SK-N-SH (cell line): ENCODE results near the gene IRF3. TPM values are rescaled to one million over a fixed set of nuclear protein-coding genes. Genes with fewer than 3 reads are reported as not detected.
"Not testable (repeated sequence)": the region's sequence is repeated elsewhere in the genome, so short reads cannot be mapped to it uniquely, and the experiment has no call there.

Source experiments
- CTCF ChIA-PET: fragments of 300-600, 350-600 bp; formaldehyde crosslinking; extraction: SDS; loops from one replicate; lab custom pipeline; 2021; lab: Yijun Ruan, JAX
- POLR2A ChIA-PET: fragments of 350-600 bp; sonication (Branson Sonifier 250); formaldehyde crosslinking; extraction: SDS; loops from one replicate; lab custom pipeline; 2020; ENCODE audit warnings: antibody characterized with exemption, inconsistent platforms; lab: Yijun Ruan, JAX
- DNase-seq: peaks from one replicate; pipeline ENCODE4 v3.0.0; 2012
- H2AFZ ChIP-seq: fragments of 200-600 bp; sonication (generic); 2 replicates; pipeline ENCODE4 v1.8.1; 2016; ENCODE audit warnings: antibody characterized with exemption, mild to moderate bottlenecking, low read depth
- H3F3A ChIP-seq: fragments of 200-600 bp; sonication (generic); replicated peaks from 2 replicates; pipeline ENCODE3; 2016; ENCODE audit warnings: antibody characterized with exemption, mild to moderate bottlenecking; ENCODE audit not compliant: insufficient read depth
- H3K27ac ChIP-seq, 2 experiments: fragments of 200-500 bp in 1 of 2; fragments of 200-600 bp in 1 of 2; sonication (Bioruptor generic) in 1 of 2; sonication (generic), shearing (Covaris generic) in 1 of 2; 2 replicates each; pipeline versions ENCODE4 v1.5.1 to v1.6.1; 2014 to 2016; ENCODE audit warnings: low read depth in 2 of 2, inconsistent platforms in 1 of 2, low read length in 1 of 2, mild to moderate bottlenecking in 1 of 2, mixed read lengths in 1 of 2
- H3K27me3 ChIP-seq: fragments of 200-600 bp; sonication (generic), shearing (Covaris generic); 2 replicates; pipeline ENCODE4 v1.6.1; 2016; ENCODE audit warnings: mixed run types; ENCODE audit not compliant: insufficient read depth
- H3K36me3 ChIP-seq, 2 experiments: fragments of 200-500 bp in 1 of 2; fragments of 200-600 bp in 1 of 2; sonication (Bioruptor generic) in 1 of 2; sonication (generic) in 1 of 2; replicated peaks in 1 of 2; 2 replicates each; pipeline versions ENCODE3 to v1.5.1; 2014 to 2016; ENCODE audit warnings: low read length in 1 of 2, mild to moderate bottlenecking in 1 of 2; ENCODE audit not compliant: insufficient read depth in 2 of 2, control insufficient read depth in 1 of 2
- H3K4me1 ChIP-seq, 2 experiments: fragments of 200-500 bp in 1 of 2; fragments of 200-600 bp in 1 of 2; sonication (Bioruptor generic) in 1 of 2; sonication (generic), shearing (Covaris generic) in 1 of 2; 2 replicates each; pipeline versions ENCODE4 v1.5.1 to v1.6.1; 2014 to 2016; ENCODE audit warnings: low read depth in 1 of 2, low read length in 1 of 2, mixed run types in 1 of 2; ENCODE audit not compliant: insufficient read depth in 2 of 2, control insufficient read depth in 1 of 2
- H3K4me2 ChIP-seq: fragments of 200-600 bp; sonication (generic), shearing (Covaris generic); 2 replicates; pipeline ENCODE4 v1.6.1; 2017; ENCODE audit warnings: mixed run types
- H3K4me3 ChIP-seq, 2 experiments: fragments of 200-500 bp in 1 of 2; fragments of 200-600 bp in 1 of 2; sonication (Bioruptor generic) in 1 of 2; sonication (generic), shearing (Covaris generic) in 1 of 2; 2 replicates each; pipeline versions ENCODE4 v1.5.1 to v1.8.1; 2014 to 2016; ENCODE audit warnings: low read depth in 2 of 2, inconsistent platforms in 1 of 2, low read length in 1 of 2, mild to moderate bottlenecking in 1 of 2, mixed read lengths in 1 of 2, moderate library complexity in 1 of 2
- H3K79me2 ChIP-seq: fragments of 200-600 bp; sonication (generic); 2 replicates; pipeline ENCODE4 v1.8.1; 2017; ENCODE audit warnings: mild to moderate bottlenecking; ENCODE audit not compliant: insufficient read depth
- H3K9ac ChIP-seq: fragments of 200-600 bp; sonication (generic); 2 replicates; pipeline ENCODE4 v1.6.1; 2017; ENCODE audit warnings: mixed run types
- H3K9me2 ChIP-seq: fragments of 200-600 bp; sonication (generic); 2 replicates; pipeline ENCODE4 v1.6.1; 2017; ENCODE audit warnings: mixed run types
- H3K9me3 ChIP-seq: fragments of 200-600 bp; sonication (generic); 2 replicates; pipeline ENCODE4 v1.6.1; 2017; ENCODE audit warnings: mixed run types, mild to moderate bottlenecking, moderate library complexity
- H4K20me1 ChIP-seq: fragments of 200-600 bp; sonication (generic); 2 replicates; pipeline ENCODE4 v1.6.1; 2017; ENCODE audit warnings: mild to moderate bottlenecking, mixed run types; ENCODE audit not compliant: insufficient read depth
- JUND ChIP-seq: IDR thresholded peaks from 2 replicates; pipeline ENCODE4 v1.4.0; 2012
- NFIC ChIP-seq: IDR thresholded peaks from 2 replicates; pipeline ENCODE4 v1.4.0; 2012; ENCODE audit warnings: borderline replicate concordance
- NRF1 ChIP-seq: IDR thresholded peaks from 2 replicates; pipeline ENCODE4 v1.6.1; 2012; ENCODE audit warnings: low read depth, mild to moderate bottlenecking, low read length
- PBX3 ChIP-seq: IDR thresholded peaks from 2 replicates; pipeline ENCODE4; 2012
- POLR2AphosphoS5 ChIP-seq: IDR thresholded peaks from 2 replicates; pipeline ENCODE4 v1.6.1; 2012; ENCODE audit warnings: low read depth, low read length
- RAD21 ChIP-seq: IDR thresholded peaks from 2 replicates; pipeline ENCODE4 v1.6.1; 2012; ENCODE audit warnings: mild to moderate bottlenecking, low read length
- RCOR1 ChIP-seq: fragments of 150-350 bp; IDR thresholded peaks from 2 replicates; pipeline ENCODE4 v1.6.1; 2017; ENCODE audit warnings: antibody characterized with exemption, low read length
- REST ChIP-seq: IDR thresholded peaks from 2 replicates; pipeline ENCODE4 v1.6.1; 2012; ENCODE audit warnings: mild to moderate bottlenecking, low read depth, low read length, moderate library complexity
- RFX5 ChIP-seq: IDR thresholded peaks from 2 replicates; pipeline ENCODE4 v1.6.1; 2012; ENCODE audit warnings: mild to moderate bottlenecking, improper control_type of control experiment, low read length
- SIN3A ChIP-seq: IDR thresholded peaks from 2 replicates; pipeline ENCODE4 v1.6.1; 2012; ENCODE audit warnings: low read depth, mild to moderate bottlenecking, low read length, moderate library complexity, borderline replicate concordance
- TAF1 ChIP-seq: IDR thresholded peaks from 2 replicates; pipeline ENCODE4 v1.6.1; 2012; ENCODE audit warnings: low read depth, mild to moderate bottlenecking, low read length, moderate library complexity, borderline replicate concordance
- TCF12 ChIP-seq: IDR thresholded peaks from 2 replicates; pipeline ENCODE4 v1.4.0; 2012
- TEAD4 ChIP-seq: IDR thresholded peaks from 2 replicates; pipeline ENCODE4 v1.4.0; 2012; ENCODE audit warnings: mild to moderate bottlenecking, borderline replicate concordance; ENCODE audit not compliant: insufficient read depth
- WGBS: methylation state at CpG from one replicate; pipeline ENCODE4 v1.1.6; 2017; ENCODE audit warnings: low lambda C conversion rate; 5-methylcytosine and 5-hydroxymethylcytosine counted together
- polyA plus RNA-seq, 3 experiments: library from polyadenylated mRNA; depleted of rRNA; stranded (reverse); fragments of >200 nt; gene quantifications; 2 replicates each; pipeline ENCODE4 v1.2.3, GENCODE V29; 2012

Gene IRF3
- polyA plus RNA-seq, 1 of the 3 experiments (the other 2 are of a cell fraction), result 112 TPM

DNA sequence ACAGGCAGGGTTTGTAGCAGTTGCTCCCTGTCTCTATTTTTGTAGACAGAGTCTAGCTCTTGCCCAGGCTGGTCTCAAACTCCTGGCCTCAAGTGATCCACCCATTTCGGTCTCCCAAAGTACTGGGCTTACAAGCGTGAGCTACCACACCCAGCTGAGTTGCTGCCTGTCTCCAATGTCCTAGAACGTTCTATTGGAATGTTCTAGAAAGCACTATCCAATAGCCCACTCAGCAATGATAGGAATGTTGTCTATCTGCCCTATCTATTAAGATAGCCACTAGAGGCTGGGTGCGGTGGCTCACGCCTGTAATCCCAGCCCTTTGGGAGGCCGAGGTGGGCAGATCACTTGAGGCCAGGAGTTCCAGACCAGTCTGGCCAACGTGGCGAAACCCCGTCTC is 32.4 kb downstream of the IRF3 start:
- H3K36me3 ChIP-seq, POLR2A ChIA-PET, H3K4me2 ChIP-seq, H3K79me2 ChIP-seq, H3K27ac ChIP-seq, H3K9me3 ChIP-seq, H2AFZ ChIP-seq, H3K4me3 ChIP-seq, H4K20me1 ChIP-seq: not testable (repeated sequence)
- H3K4me1 ChIP-seq, result peaks cover 10 to 11% of the 10 kb centered on the region in 2 experiments; a peak in 3 of 4 replicates
- CTCF ChIA-PET, result interaction anchor here (1.2 kb wide), 1 partner anchor 48 kb away, joined by 3 read pairs; no protein-coding TSS in a partner anchor
- 0 out of 2 replicates have a peak, but pooled peaks have one; percentile 11 for TF ChIP-seq POLR2AphosphoS5
- TF ChIP-seq, all 33 proteins: peak for 1; not testable (repeated sequence) for 32
- not testable (repeated sequence) for H3K27me3 ChIP-seq, H3K9me2 ChIP-seq, DNase-seq, H3K9ac ChIP-seq
- WGBS, result 77% methylated on average over 8 of the region's 9 CpGs
- H3F3A ChIP-seq, result peaks cover 19% of the 10 kb centered on the region

DNA sequence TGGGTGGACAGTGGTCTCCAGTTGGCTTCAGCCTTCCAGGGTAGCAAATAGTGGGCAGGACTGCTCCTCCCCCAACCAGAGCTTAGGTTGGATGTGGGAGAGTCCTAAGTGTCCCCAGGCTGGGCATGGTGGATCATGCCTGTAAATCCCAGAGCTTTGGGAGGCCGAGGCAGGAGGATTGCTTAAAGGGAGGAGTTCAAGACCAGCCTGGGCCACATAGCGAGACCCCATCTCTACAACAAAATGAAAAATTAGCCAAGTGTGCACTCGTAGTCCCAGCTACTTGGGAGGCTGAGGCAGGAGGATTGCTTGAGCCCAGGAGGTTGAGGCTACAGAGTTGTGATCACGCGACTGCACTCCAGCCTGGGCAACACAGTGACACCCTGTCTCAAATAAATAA is 33.1 kb downstream of the IRF3 start:
- Histone ChIP-seq H3K79me2 (no peaks in the 10 kb centered on the region), H4K20me1 (no peaks in the 10 kb centered on the region; the same call in 1 of the 2 replicates), H3K9ac (no peak overlapping the region), H2AFZ (no peak overlapping the region), H3K4me1 (peaks cover 7 to 10% of the 10 kb centered on the region in 2 experiments; a peak in 3 of 4 replicates), H3K4me2 (no peak overlapping the region), H3K36me3 (peaks cover 0 to 14% of the 10 kb centered on the region in 2 experiments), H3K4me3 (no peak overlapping the region), H3K9me2 (no peaks in the 10 kb centered on the region), H3F3A (peaks cover 19% of the 10 kb centered on the region), H3K9me3 (no peaks in the 10 kb centered on the region), H3K27me3 (no peaks in the 10 kb centered on the region), H3K27ac (no peak overlapping the region)
- no peak for TF ChIP-seq TEAD4
- no peak for TF ChIP-seq SIN3A
- no peak for TF ChIP-seq REST
- TF ChIP-seq POLR2AphosphoS5, result no peak
- no peak for TF ChIP-seq RAD21
- no peak for TF ChIP-seq RFX5
- no peak for TF ChIP-seq NFIC
- TF ChIP-seq RCOR1, result no peak
- no peak for TF ChIP-seq NRF1
- TF ChIP-seq TCF12, result no peak
- TF ChIP-seq PBX3, result no peak
- no peak for TF ChIP-seq JUND
- TF ChIP-seq TAF1, result no peak
- CTCF ChIA-PET, result no interaction called here
- no peak for DNase-seq
- WGBS, result 95% methylated on average over 5 of the region's 5 CpGs
- POLR2A ChIA-PET, result interaction anchor here (0.6 to 1.3 kb wide), 2 partner anchors 8 to 23 kb away, joined by 3 read pairs; partner anchors contain the start of gene RRAS
